HEK293T (cell line): ENCODE results near the gene RAD18.

Experiments
- BHLHE40 ChIP-seq: fragments of 450-650 bp; IDR thresholded peaks from 2 replicates; pipeline ENCODE4 v1.6.1; 2016; ENCODE audit warnings: mild to moderate bottlenecking, moderate library complexity, borderline replicate concordance
- FOXK2 ChIP-seq: fragments of 450-650 bp; IDR thresholded peaks from 2 replicates; pipeline ENCODE4 v1.6.1; 2016; ENCODE audit warnings: mild to moderate bottlenecking
- FOXM1 ChIP-seq: fragments of 450-650 bp; IDR thresholded peaks from 2 replicates; pipeline ENCODE4 v1.6.1; 2017; ENCODE audit warnings: mild to moderate bottlenecking, borderline replicate concordance
- HDGF ChIP-seq: fragments of 450-650 bp; IDR thresholded peaks from 2 replicates; pipeline ENCODE4 v1.6.1; 2017; ENCODE audit warnings: antibody characterized with exemption, borderline replicate concordance
- L3MBTL2 ChIP-seq: fragments of 450-650 bp; conservative IDR thresholded peaks from 2 replicates; pipeline ENCODE4 v1.6.1; 2016; ENCODE audit warnings: mild to moderate bottlenecking
- ZNF384 ChIP-seq: fragments of 450-650 bp; IDR thresholded peaks from 2 replicates; pipeline ENCODE4 v1.6.1; 2016

- TF ChIP-seq ZNF384 (no peak), FOXK2 (no peak), FOXM1 (no peak), BHLHE40 (no peak), L3MBTL2 (no peak), HDGF (no peak)
These were observed 25.3 kb downstream of the RAD18 start for GRCh38 chr3:8938021-8938420.
